GM18861 (cell line): ENCODE measurements around the gene GPR137.

ENCODE experiments used
- ATAC-seq: cut with Tn5 transposase; IDR thresholded peaks from one replicate; pipeline ENCODE4 v1.9.1; 2021; ENCODE audit not compliant: unreplicated experiment

GPR137 gene

GRCh38 chr11:64249038-64249437 lies 36.6 kb upstream of the GPR137 start:
- ATAC-seq = no peak

- ATAC-seq = no peak
Measured at GRCh38 chr11:64249563-64250414, 35.9 kb upstream of the GPR137 start.

- no peak for ATAC-seq
Measured at GRCh38 chr11:64250415-64251015, 35.1 kb upstream of the GPR137 start.

GRCh38 chr11:64251016-64251752 lies 34.5 kb upstream of the GPR137 start, which contains the start of gene PLCB3:
PLCB3 (plus strand) TSS chr11:64251530; CDS start chr11:64251650, 120 bp downstream.
- ATAC-seq = no peak

- ATAC-seq = no peak
Measured at GRCh38 chr11:64251753-64252002, 34.0 kb upstream of the GPR137 start.

GRCh38 chr11:64252003-64252872 lies 33.4 kb upstream of the GPR137 start:
- no peak for ATAC-seq

- no peak for ATAC-seq
Measured at GRCh38 chr11:64253043-64253442, 32.6 kb upstream of the GPR137 start.

- no peak for ATAC-seq
Measured at GRCh38 chr11:64253481-64253880, 32.2 kb upstream of the GPR137 start.

- ATAC-seq = no peak
Measured at GRCh38 chr11:64254326-64254725, 31.3 kb upstream of the GPR137 start.

GRCh38 chr11:64255135-64256128 lies 30.2 kb upstream of the GPR137 start:
- no peak for ATAC-seq

GRCh38 chr11:64256300-64256699 lies 29.3 kb upstream of the GPR137 start:
- no peak for ATAC-seq

GRCh38 chr11:64258356-64258755 lies 27.3 kb upstream of the GPR137 start:
- no peak for ATAC-seq

- ATAC-seq = no peak
Measured at GRCh38 chr11:64258946-64259532, 26.6 kb upstream of the GPR137 start.

GRCh38 chr11:64259533-64260067 lies 26.0 kb upstream of the GPR137 start:
- no peak for ATAC-seq

- no peak for ATAC-seq
Measured at GRCh38 chr11:64260147-64260708, 25.4 kb upstream of the GPR137 start.

GRCh38 chr11:64261556-64262080 lies 24.0 kb upstream of the GPR137 start:
- ATAC-seq = no peak

GRCh38 chr11:64262271-64263002 lies 23.2 kb upstream of the GPR137 start:
- no peak for ATAC-seq
